Endometrium (tissue), 2 donors: Measurements from ENCODE around the gene RFFL.
"Not testable (repeated sequence)": the region's sequence is repeated elsewhere in the genome, so short reads cannot be mapped to it uniquely, and the experiment has no call there.

Source experiments
- FAIRE-seq: peaks from 2 replicates; lab custom pipeline; 2012; peaks lifted over from hg19 to GRCh38; lab: Jason Lieb, UNC
- donor health status: control.
- donor health status: control.

RFFL gene

DNA sequence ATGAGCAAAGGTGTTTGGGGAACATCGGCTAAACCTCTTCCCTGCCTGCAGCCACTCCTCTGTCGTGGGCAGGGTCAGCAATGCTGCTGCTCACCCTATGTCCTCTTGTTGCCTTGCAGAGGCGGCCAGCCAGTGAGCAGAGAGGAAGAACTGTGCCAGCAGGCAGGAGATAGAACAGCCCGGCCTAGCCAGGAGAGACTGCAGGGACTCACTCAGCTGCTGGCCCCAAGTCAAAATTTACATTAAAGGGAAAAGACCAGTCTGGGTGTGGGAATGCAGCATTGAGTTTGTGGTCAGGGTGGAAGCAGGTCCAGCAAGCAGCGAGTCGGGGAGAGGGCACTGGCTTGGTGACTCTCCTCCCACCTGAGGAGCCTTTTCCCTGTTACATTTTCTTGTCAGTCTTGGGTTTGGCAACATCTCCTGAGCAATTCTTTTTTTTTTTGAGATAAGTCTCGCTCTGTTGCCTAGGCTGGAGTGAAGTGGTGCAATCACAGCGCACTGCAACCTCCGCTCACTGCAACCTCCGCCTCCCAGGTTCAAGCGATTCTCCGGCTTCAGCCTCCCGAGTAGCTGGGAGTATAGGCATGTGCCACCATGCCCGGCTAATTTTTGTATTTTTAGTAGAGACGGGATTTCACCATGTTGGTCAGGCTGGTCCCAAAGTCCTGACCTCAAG is 60.5 kb downstream of the RFFL start:
- FAIRE-seq = no peak

- no peak for FAIRE-seq
Observed at GRCh38 chr17:35001549-35001948, 62.0 kb downstream of the RFFL start.

- FAIRE-seq = not testable (repeated sequence)
Observed at GRCh38 chr17:35000965-35001364, 62.5 kb downstream of the RFFL start.

- FAIRE-seq = no peak
Observed at GRCh38 chr17:34999456-34999855, 64.1 kb downstream of the RFFL start.

- no peak for FAIRE-seq
Observed at GRCh38 chr17:34998205-34998604, 65.3 kb downstream of the RFFL start.

- peak; percentile 50 for FAIRE-seq
Observed at GRCh38 chr17:34997355-34997862, 66.1 kb downstream of the RFFL start.

- FAIRE-seq = no peak
Observed at GRCh38 chr17:34996422-34997285, 66.9 kb downstream of the RFFL start.

- no peak for FAIRE-seq
Observed at GRCh38 chr17:34993031-34993430, 70.5 kb downstream of the RFFL start.

- FAIRE-seq = no peak
Observed at GRCh38 chr17:34991606-34992005, 71.9 kb downstream of the RFFL start.

GRCh38 chr17:34990921-34991365 is 72.6 kb downstream of the RFFL start:
- no peak for FAIRE-seq

DNA sequence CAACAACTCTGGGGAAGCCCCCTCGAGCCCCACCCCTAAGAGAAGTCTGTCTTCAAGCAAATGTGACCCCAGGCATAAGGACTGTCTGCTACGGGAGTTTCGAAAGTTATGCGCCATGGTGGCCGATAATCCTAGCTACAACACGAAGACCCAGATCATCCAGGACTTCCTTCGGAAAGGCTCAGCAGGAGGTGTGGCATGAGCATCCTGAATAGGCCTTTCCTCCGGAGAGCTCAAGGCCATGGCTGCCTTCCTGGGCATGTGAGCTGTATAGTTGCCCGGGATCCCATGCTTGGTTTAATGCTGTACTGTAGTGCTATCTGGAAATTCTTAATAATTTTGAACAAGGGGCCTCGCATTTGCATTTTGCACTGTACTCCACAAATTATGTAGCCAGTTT is 74.0 kb downstream of the RFFL start:
- no peak for FAIRE-seq

DNA sequence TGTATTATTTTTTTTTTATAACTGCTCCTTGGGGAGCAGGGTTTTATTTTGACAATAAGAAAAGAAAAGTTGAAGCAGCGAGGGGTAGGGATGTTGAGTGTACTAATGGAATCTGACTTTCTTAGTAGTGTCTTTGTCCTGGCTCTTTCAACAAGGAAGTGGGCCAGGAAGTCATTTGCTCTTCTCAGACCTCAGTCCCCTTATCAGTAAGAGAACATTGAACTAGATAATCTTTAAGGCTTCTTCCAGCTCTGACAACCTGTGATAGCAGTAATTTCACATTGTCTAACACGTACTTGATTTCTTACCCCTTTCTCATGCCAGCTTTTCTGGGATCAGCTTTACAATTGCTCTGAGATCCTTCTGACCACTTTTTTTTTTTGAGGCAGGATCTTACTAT is 74.9 kb downstream of the RFFL start:
- no peak for FAIRE-seq

DNA sequence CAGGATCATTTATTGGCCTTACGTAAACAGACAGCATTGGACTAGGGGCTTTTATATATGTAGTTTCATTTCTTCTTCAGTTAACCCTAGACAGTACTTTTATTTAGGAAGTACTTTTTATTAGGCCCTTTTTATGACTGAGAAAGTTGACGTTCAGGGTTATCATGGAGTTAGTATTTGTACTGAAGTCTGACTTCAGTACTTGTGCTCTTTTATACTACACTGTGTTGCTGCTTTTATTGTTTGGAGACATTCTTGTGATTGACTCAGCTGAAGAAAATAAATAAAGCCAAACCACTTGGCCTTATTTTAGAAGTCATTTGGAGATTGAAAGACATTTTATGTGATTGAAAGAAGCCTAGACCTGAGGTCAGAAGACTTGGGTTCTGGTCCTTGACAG is 76.3 kb downstream of the RFFL start:
- no peak for FAIRE-seq

DNA sequence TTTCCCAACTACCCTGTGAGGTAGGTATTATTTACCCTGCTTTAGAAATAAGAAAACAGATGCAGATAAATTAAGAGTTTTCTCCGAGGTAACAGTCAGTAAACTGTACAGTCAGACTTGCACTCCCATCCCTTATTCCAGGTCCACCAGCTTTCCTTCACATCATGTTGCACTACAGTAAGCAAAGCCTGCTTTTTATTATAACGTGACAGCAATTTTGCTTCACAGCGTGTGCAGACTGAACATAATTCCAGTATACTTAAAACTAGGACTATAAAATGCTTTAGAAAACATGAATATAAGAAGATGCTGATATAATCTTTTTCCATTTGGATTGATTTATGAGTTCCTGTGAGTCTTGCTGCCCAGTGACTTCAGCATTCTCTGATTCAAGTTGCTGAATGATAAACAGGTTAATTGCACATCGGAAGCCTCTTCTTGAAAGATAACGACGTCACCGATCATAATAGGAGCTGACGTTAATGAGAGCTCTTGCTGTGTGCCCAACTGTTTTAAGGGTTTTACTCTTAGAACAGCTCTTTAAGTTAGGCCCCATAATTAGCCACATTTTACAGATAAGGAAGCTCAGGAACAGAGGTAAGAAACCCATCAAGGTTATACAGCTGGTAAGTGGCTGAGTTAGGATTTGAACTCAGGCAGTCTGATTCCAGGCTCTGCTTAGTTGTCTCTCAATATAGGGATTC is 81.8 kb downstream of the RFFL start:
- FAIRE-seq = no peak

DNA sequence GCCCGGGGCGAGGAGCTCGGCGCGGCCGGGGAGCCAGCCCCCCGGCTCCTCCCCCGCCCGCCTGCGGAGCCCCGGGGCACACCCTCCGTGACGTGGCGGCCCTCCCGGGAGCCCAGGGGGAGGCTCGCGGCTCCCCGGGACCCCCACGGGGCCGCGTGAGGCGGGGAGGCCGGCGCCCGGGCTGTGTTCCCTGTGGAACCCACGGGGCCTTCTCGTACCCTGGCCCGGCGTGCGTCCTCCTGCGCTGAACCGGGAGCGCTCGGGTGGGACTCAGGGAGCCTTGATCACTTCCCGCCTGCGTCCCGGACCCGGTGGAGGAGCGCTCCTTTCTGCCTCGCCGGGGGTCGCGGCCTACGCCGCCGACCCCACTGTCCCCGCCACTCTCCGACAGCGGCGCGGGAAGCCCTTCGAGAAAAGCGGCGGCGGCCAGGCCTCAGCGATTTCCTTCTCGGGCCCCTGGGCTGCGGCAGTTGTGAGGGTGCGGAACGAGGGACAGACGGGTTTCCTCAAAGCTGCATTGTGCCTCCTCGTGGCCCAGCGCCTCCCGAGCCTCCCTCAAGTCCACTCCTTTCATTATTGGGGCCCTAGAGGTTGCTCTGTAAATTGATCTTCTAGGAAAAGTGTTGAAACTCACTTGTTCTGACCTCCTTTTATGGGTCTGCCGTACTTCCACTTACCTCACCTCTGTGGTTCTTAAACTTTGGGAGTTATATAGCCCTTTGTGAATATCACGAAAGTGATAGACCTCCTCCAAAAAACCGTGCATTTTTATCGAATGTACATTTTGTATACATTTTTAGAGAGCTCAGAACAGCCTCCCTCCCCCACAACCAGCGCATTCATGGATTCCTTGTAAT is 82.6 kb downstream of the RFFL start:
- FAIRE-seq = no peak

GRCh38 chr17:34980353-34980680 is 83.2 kb downstream of the RFFL start, which contains the start of gene LIG3:
TSS of gene LIG3 (plus strand) at chr17:34980512. CDS start at chr17:34983006, 2,494 bp downstream.
- FAIRE-seq = no peak

DNA sequence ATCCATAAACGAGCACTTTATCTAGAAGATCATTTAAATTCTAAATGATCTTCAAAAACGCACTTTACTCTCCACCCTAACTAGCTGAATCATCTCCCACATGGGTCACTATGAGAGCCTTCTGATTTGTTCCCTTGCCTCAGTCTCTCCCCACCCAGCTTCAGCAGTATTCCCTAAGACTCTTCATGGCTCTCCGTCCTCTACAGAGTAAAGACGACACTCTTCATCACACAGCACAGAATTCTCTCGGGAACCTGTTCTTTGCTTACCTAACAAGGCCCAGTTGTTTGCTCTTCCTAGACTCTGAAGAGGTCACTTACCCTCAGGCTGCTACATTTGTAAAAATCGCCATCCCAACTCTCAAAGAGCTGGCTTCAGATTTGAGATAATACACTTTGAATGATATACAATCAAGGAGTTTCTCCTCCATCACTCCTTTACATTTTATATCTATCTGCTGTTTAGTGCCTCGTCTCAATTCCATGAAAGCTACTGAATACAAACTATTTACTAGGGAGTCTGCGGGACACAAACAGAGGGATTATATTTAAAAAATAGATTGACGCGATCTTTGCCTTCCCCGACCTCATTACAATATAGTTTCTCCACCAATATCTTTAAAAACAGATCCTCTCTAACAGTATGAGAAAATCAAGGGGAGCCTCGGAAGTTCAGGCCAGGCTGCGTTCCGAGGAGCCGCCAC is 83.7 kb downstream of the RFFL start:
- FAIRE-seq = no peak

- no peak for FAIRE-seq
Observed at GRCh38 chr17:34979153-34979552, 84.4 kb downstream of the RFFL start.

DNA sequence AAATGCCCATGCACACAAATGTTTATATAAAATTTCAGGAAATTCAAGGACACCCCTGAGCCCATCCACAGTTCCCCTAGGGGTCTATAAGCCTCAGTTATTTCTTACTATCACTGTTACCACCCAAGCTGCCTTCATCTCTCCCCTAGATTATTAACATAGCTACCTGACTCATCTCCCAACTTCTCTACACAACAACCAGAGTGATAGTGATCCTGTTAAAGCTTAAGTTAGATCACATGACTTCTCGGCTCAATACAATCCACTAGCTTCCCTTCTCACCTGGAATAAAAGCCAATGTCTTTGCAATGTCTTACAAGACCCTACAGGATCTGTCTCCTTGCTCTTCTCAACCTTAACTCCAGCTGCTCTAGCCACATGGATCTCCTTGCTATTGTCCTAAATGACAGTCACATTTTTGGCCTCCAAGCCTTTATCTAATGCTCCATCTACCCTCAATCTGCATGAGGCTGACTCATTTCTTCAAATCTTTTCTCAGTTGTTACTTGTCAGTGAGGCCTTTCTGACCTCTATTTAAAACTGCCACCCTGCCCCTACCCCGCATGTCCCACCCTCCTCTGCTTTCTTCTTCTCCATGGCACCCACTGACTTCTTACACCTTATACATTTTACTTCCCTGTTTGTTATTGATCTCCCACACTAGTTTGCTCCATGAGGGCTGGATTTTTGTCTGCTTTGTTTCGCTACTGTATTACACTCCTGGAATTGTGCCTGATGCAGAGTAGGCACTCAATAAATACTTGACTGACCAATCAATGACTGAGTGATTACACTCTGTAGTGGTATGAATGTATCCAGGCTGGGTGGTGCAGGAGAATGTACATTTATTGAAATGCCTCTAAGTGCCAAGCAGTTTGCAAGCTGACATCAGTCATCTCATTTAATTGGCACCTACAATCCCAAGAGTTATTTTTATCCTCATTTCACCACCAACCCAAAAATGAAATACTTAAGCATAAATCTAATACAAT is 88.4 kb downstream of the RFFL start:
- FAIRE-seq = no peak

DNA sequence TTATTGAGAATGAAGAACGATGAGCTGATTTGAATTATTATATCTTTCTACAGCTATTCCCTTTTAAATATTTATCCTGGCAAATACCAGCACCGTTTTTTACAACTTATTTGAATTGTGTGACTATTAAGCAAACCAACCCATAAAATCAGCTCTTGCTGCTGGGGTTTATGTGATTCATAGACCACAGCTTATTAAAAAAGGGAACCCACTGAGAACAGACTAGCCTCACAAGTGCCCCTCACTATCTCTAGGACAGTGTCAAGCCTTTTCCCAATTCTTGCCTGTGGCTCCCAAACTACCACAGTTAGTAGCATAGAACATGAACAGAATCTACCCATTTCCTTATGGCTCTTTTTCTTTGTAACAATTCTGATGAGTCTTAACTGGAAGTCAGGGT is 89.3 kb downstream of the RFFL start:
- no peak for FAIRE-seq
